NCI-H1694 (cell line): ENCODE results near the gene GSC2.

ENCODE experiments used
- DNase-seq: peaks from one replicate; lab custom pipeline; 2025; lab: John Stamatoyannopoulos, UW

GSC2 gene

DNA sequence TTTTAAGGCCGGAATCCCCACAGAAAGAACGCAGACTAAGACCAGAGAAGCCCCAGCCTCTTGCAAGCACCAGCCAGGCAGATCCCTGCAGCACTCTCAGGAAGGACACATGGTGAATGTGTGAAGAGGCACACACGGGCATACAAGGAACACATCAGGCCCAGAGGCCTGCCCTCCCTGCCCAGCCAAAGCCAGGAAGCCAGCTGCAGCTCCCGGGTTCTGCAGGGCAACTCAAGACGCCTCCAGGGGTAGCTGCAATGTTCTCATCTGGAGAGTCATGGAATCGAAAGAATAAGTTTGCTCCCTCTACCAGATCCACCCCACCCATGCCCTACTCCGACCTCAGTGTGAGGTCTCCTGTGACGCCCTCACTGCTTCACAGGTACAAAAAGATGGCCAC is 30.1 kb downstream of the GSC2 start:
- DNase-seq, result no peak

DNA sequence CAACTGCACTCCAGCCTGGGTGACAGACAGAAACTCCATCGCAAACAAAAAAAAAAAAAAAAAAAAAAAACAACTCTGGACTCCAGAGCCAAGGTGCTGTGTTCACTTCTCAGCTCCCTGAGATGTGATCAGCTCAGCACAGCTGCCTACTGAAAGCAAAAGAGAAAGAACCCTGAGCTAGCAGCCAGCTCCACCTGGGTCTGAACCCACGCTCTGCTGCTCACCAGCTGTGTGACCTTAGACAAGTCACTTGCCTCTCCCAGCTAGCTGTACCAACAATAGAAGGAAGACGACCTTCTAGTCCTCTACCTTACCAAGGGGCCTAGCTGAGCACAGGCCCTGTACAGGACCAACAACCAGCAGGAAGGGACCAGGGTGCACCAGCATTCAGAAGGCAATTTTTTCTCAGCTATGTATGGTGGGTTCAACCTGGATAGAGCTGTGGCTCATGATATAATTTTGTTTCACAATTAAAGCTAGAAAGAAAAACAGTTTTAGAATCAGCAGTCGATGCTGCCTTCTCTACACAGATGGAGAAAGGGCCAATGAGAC is 31.7 kb downstream of the GSC2 start:
- no peak for DNase-seq

DNA sequence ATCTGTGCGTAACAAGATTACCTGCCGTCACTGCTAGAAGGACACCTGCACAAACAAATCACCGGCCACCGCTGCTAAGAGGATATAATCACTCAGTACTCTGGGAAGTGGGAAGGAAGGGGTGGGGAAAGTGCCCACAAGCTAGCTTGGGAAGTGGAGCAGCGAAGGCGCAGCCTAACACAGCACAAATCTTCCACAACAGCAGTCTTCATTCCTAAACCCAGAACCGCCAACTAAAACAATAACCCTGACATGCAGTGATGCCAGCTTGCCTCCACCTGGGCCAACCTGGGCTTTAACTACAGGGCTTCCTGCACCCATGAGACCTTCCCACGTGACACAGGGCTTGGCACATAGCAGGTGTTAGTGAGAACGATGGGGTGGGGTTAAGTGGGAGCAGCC is 33.0 kb downstream of the GSC2 start:
- no peak for DNase-seq

DNA sequence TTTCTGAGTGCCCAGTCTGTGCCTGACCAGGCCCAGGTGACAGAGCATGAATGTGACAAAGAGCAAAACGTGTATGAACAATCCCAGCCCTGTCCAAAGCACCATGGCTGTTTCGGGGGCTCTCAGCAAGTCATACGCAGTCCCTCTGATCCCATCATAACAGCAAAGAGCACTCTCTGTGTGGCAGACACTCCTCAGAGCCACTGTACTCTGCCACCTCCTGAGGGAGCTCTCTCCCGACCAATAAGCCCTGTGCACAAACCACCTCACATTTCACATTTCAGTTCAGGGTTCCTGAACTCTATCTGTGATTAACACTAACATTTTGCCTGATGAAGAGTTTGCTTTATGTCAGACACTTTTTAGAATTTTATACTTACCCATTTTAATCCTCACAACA is 34.5 kb downstream of the GSC2 start:
- no peak for DNase-seq

DNA sequence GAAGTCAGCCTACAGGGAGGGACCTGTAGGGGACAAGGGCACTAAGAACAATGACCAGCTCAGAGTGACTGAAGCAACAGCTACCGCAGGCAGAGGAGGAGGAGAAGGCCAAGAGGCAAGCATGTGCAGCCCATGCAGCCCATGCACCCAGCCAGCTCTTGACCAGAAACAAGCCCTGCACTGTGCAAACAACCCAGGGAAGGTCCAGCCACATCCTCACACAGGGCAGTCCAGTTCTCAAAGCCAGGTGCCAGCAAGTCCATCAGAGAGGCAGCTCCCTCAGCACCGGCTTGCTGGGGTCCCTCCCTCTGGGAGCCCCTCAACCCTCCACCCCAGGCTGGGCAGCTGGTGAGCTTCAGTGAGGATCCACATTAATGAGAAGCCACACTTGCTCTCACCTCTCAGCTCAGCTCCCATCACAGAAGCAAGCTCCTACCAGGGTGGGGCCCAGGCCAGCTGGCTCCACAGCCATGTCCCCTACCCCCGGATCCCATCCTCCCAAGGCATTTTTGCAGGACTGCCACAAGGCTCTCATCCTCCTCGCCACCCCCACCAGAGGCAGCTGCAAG is 35.0 kb downstream of the GSC2 start:
- no peak for DNase-seq

DNA sequence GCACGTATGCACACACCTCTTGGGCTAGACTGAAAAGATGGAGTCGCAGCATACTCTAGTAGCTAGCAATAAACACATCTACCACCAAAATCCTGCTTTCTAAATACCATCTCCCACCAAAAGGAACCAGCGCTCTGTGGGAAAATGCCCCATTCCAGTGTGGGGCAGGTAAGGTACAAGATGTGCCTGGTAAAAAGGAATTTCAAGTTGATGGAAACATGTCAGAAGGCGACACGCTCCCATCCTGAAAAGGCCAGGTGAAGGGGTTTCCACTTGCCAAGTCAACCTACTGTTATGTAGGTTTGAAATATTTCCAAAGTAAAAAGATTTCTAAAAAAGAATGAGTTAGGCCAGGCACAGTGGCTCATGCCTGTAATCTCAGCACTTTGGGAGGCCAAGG is 36.7 kb downstream of the GSC2 start:
- DNase-seq, result no peak

DNA sequence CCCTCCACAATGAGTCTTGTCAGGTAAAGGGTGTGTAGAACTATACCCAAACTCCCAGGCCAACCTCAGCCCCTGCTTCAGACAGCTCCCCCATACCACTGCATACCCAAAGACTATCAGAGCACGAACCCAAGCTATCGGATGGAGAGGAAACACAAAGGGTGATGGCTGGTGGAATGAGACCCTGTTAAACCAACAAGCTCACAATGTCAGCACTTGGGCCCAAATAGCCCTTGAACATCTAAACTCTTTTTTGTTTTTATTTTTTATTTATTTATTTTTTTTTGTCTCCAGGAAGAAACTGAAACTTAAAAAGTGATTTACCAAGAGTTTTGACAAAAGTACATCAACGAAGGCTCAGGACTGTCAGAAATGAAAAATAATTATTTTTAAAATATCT is 38.5 kb downstream of the GSC2 start:
- no peak for DNase-seq

DNA sequence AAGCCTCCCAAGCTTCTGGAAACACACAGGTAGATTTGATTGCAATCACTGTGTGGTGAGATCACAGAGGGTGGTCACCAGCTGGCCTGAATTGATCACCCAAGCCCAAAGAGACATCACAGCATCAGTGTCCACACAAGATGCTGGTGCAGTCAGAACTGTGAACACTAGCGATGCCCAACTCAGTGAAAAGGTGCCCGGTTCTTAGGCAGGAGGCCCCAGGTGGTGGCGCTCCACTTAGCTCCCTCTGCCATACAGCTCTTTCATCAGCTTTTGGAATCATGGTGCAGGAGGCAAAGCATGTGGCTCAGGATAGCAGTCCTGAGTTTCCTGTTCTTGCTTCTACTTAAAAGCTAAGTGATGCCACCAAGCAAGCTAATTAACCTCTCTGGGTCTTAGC is 39.0 kb downstream of the GSC2 start:
- no peak for DNase-seq

DNA sequence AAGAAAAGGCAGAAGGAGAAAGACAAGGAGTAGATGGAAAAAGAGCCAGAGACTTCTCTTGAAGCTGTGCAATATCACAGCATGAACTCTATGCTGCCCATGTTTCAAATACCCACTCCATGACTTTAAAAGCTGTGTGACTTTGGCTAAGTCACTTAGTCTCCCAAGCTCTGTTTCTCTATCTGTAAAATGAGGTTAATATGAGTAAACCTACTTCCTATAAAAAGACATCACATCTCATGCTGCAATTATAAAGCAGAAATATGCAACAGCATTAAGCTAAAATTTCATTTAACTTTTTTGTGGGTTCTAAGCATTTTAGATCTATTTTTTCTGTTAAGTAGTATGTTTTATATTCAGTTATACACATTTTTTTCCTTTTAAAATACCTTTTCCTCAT is 39.4 kb downstream of the GSC2 start:
- no peak for DNase-seq

DNA sequence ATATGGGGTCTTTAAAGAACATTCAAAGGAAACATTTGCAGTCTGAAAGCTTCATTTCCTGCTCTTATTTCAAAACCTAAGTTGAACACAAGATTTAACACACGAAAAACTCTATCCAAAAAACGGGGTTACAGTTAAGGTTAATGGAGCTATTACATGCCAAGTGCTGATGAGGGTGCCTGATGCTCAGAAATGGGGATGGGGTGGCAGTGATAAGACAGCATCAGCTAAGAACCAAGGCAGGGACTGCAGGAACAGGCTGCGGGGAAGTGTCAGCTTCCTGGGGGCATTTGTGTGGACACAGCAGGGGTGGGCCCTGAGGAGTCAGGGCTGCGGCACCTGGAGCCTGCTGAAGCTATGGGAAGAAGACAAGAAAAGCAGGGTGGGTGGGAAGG is 40.0 kb downstream of the GSC2 start:
- no peak for DNase-seq

DNA sequence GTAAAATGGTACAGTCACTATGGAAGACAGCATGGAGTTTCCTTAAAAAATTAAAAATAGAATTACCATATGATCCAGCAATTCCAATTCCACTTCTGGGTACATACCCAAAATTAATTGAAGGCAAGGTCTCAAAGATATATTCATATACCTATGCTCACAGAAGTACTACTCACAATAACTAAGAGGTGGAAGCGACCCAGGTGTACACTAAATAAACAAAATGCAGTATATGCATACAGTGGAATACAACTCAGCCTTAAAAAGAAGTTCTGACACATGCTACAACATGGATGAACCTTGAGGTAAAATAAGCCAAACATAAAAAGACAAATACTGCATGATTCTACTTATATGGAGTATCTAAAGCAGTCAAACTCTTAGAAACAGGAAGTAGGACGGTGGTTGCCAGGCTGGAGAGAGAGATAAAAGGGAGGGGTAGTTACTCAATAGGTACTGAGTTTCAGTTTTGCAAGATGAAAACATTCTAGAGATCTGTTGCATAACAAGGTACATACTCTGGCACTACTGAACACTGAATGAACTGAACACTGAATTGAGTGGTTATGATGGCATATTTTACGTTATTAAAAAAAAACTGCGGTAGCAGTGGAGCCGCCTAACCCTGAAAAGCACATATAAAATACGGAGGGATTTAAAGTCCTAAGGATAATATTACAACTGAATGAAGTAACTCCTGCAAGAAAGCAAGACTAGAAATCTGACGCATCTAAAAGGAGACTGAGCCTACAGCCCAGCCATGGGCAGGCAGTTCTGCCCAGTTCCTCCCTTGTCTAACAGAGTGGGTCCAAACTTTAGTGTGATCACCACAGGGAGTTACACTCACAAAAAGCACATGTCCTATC is 40.7 kb downstream of the GSC2 start:
- DNase-seq, result no peak

DNA sequence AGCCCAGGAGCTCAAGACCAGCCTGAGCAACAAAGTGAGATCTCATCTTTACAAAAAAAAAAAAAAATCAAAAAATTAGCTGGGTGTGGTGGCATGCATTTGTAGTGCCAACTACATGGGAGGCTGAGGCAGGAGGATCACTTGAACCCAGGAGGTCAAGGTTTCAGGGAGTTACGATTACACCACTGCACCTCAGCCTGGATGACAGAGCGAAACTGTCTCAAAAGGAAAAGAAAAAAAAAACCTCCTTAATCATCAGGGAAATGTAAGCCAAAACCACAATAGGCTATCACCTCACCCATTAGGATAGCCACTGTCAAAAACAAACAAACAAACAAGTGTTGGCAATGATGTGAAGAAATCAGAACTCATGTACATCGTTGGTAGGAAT is 41.3 kb downstream of the GSC2 start:
- no peak for DNase-seq

DNA sequence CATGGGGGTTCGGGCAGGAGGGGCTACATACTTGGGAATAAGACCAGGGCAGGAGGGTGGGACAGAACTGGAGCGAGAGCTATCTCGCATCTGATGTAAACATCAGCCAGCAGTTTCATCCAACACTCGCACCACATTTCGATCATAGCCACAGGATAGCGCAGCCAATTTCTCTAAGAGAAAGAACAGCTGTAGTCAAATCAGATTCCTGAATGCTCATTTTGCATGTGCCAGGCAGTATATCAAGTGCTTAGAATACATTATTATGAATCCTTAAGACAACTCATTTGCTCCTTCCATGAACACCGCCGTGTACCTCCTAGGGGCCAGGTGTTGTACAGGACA is 42.4 kb downstream of the GSC2 start:
- no peak for DNase-seq

DNA sequence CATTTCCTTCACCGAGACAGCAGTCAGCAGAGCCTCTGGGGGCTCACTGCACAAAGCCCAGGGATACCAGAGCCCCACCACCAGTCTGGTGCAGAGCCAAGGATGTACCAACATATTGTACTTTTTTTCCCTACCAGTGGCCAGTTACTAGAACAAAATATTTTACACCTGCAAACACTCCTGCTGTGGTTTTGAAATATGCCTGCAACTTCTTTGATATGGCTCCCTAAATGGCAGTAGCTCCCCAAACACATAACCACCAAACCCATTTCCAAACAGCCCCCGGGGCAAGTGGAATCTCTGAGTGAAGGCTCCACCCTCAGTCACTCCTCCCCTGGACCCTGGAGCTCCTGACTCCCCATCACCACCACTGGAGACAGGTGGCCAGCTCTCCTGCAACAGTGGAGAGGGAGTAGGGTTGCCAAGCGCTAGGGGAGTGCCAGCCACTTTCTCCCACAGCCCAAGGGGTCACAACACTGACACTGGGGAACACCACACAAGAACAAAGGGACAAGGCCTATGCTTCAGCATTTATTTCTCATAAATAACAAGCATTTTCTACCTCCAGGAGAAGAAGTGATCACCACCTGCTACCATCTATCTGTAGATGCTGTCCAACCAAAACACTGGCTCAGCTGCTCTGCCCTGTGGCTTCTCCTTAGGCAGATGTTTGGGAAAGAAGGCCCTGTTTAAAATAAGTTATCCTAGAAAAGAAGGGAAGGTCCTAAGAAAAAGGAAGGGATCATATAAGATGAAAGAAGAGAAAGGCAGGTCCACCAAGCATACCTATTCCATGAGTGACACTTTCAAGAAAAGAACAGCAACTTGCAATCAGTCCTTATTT is 43.0 kb downstream of the GSC2 start:
- DNase-seq, result no peak

DNA sequence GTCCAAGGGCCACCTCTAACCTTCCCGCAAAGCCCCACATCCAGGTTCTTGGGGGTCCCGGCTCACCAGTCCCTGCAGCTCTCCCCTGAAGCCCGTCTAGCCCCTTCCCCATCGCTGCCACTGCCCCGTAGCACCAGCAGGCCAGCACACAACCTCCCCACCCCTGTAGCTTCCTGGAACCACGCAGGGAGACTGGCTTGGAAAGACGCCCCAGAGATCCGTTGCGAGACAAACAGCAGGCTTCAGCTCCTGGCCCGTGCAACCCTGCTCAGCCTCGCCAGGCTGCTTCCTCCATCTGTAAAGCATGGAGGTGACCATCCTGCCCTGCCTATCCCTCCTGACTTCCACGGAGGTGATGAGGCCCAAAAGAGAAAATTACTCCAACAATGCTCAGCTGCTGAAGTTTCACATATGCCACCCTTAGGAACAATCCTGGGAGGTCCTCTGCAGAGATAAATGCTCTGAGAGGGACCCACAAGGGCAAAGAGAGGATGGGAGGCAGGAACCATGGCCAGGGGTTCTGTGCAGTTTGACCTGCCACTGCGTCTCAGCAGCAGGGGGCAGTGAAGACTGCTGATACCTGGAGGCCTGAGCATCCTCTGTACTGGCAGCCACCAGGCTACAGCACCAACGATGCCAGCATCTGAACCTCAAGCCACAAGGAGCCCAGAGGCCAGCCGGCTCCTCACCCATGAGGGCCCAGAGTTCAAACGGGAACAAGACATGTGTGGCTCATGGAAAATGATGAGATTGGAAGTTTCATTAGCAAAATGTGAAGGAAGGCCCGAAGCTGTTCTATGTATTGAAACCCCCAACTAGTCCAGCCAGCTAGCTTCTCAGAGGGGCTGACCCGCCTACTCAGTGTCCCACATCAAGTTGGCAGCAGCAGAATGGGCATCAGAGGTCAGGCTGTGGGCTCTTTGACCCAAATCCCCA is 44.0 kb downstream of the GSC2 start:
- DNase-seq, result no peak

DNA sequence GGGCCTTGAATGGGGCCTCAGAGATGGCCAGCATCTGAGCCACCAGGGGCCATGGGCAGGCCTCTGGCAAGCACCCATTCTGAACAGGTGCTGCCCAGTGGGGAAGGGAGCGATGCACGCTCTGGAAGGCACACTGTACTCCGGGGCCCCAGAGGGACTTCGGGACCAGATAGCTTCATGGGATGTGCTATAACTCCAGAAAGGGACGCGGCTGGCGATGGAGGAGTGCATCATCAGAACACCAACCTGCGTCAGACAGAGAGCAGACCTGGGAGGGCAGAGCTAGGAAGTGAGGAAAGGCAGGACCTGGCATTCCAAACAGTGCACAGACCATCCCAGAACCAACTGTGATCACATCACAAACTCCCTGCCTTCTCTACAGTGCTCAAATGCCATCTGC is 44.6 kb downstream of the GSC2 start:
- no peak for DNase-seq

DNA sequence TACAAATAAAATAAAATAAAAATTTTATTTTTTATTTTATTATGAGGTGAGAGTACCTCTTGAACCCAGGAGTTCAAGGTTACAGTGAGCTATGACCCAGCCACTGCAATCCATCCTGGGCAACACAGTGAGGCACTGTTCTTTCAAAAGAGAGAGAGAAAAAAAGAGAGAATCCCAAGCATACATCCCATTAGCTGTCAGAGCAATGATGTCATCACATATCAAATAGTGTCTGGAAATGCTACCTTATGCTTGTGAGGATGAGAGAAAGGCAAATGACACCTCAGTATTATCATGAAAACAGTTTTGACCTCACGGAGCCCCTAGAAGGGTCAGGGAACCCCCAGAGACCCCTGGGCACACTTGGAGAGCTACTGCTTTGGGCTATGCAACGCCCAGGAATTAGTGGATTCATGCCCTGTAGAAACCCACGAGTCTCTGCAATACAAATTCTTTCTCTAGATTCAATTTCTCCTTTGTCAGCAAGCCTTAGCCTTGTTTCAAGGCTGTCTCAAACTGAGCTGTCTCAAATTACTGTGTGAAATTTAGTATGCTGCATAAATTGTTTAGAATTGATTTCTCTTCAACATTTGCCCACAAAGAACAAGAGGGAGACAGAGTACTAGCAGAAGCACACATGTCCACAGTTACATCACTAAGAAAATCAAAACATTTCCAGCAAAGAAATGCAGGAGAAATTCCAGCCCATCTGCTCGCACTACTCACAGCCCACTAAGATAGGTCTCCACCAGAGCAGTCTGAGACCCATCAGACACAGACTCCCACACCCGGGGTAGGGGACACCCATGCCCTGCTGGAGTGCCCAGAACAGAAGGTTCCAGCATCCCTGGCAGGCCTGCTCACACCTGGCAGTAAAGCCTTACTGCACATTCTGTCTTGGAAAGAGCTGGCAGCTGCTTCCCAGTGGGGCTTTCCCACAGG is 45.9 kb downstream of the GSC2 start:
- DNase-seq, result no peak

DNA sequence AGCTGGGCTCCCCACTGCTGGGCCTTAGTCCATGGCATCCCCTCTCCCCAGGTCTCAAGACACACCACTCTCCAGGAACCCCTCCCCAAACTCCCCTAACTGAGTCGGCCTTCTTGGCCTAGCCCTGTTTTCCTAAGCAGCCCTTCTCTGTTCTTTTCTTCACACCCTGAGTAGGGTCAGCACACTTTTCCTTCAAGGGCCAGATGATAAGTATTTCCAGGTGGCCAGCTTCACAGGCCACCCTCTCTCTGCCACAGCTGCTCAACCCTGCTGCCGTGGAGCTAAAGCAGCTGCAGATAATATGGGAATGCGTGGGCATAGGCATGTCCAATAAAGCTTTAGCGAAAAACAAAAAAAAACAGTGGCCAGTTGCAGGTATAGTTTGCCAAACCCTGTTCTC is 51.9 kb downstream of the GSC2 start:
- DNase-seq, result no peak

DNA sequence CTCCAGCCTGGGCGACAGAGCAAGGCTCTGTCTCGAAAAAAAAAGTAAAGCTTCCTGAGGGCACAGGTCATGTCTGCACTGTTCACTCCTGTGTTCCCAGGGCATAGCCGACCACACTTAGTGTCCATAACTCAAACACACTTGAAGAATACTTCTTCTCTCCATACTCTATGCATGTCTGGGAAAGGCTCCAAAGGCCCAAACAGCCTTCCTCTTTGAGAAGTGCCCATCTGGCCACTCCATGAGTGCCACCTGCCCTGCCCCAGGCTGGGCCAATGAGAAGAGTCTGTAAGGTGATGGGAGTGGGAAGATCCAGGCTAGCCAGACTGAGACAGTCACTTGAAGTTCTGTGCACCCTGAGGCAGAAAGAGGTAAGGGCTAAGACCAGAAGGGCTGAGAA is 52.6 kb downstream of the GSC2 start:
- DNase-seq, result no peak
